ENCODE results near the gene TENT4B.

TENT4B gene

GRCh38 chr16:50273382-50273690 lies 120.2 kb downstream of the TENT4B start:
- DNase-seq = no peak

DNA sequence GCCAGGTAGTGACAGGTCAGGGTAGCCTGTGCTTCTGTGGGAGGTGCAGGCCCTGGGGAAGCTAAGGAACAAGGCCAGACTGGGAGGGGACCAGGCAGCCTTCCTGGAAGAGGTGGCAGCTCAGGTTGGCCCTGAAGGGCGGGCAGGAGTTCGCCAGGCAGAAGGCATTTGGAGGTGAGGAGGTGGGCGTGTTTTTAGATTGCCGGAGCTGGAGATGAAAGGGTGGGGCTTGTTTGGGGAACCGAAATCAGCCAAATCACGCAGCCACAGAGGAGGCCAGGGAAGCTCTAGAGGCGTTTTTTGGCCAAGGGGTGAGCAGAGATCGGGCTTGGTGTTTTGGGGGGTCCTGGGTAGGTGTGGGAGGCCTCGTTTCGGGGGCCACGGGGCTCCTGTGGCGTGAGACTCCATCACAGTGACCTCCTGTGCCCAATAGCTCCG lies 120.8 kb downstream of the TENT4B start:
- DNase-seq = no peak

DNA sequence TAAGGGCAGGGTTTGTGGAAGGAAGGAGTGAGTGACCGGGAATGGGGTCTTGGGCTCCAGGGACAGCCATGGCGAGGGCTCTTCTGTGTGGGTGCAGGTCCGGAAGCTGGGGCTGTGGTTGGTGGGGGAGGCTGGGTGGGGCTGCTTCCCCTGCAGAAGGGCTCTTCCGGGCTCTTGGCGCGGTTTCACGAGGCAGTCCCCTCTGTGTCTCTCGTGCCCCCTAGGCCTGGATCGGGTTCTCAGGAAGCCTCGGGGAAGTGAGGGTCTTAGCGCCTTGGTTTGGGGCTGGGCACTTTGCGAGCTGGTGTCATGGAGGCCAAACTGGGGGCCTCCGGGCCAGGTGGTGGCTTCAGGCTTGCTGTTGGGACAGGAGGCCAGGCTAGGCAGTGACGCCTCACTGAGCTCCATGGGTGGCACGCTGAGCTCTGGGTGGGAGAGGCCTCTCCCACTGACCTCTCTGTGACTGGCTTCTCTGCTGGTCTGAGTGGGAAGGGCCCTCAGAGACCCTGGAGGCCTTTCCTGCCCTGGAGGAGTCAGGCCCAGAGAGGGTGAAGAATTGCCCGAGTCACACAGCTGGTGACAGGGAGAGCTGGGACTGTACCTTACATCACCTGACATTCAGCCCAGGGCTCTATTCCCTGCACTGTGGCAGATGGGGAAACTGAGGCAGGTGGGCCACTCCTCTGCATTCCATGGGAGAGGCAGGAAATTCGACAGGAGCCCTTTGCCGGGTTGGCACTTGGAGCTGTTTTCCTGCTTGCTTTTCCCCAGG lies 121.4 kb downstream of the TENT4B start:
- no peak for DNase-seq

- no peak for DNase-seq
These were observed 122.0 kb downstream of the TENT4B start for GRCh38 chr16:50275098-50275415.

DNA sequence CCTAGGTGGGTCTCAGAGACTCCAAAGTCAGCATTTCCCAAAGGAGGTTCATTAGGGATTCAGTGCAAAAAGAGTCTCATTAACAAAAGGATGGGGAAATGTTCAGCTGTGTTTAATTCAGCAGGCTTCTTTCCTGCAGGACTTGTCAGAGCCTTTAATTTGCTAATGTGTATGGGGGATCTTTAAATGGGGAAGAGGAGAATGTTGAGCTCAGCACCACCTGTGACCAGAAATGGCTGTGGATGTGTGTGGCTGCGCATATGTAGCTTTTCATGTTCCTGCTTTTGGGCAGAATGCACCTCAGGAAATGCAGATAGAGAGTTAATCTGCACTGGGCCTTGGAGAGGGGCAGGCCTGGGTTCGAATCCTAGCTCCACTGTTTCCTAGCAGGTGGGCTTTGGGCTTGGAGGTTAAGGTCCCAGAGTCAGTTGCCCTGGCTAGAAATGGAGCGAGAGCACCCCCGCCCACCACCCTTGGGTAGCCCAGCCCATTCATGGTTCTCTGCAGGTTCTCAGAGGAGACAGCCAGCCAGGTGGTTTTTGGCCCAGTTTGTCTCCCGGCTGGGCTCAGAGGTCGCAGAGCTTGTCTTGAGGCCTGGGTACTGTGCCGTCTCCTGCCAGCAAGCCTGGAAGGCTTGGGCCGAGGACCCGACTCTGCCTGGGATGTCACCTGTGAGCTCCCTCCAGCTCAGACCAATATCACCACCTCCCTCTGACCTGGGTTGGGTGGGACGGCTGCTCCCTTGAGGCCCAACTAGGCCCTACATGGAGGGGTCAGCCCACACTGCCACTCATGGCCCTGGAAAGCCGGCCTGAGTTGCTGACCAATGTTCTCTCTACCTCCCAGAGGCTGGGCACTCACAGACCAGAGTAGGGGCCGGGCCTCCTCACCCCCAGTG lies 122.6 kb downstream of the TENT4B start:
- DNase-seq = no peak

GRCh38 chr16:50276326-50276640 lies 123.2 kb downstream of the TENT4B start:
- DNase-seq = no peak

DNA sequence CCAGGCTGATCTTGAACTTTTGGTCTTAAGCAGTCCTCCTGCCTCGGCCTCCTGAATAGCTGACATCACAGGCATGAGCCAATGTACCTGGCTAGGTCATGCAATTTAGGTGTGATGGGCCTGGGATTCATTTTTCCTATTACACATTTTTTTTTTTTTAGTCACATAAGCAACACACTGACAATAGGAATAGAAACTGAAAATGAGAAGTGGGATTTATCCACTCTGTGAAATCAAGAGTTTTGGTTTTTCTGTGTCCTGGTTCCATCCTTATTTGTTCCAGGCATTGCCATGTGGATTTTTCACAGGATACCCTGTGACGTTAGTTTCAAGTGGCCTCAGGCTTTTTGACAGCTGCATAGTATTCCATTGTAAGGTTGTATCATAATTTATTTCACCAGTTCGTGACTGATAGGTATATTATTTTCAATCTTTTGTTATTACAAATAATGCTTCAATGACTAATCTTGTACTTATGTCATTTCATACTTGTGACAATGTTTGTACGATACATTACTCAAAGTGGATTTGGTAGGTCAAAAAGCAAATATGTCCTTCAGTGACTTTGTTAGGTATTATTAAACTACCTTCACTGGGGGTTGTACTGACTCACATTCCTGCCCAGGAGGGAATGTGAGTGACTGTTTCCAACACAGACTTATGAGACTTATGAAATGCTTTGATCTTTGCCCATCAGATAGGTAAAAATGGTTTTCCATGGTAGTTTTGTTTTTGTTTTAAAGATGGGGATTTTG lies 123.9 kb downstream of the TENT4B start:
- DNase-seq = no peak

DNA sequence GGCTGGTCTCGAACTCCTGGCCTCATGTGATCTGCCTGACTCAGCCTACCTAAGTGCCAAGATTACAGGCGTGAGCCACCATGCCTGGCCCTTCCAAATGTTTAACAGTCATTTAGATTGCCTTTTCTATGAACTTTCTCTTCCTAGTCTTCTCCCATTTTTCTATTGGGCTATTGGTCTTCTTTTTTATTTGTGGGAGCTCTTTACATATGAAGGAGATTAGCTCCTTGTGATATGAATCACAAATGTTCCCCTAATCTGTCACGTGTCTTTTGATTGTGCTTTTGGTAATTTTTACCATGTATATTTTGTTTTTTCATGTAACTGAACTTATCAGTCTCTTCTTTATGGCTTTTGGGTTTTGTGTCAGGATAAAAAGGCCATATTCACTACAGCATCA lies 125.1 kb downstream of the TENT4B start:
- DNase-seq = no peak

GRCh38 chr16:50279504-50279865 lies 126.4 kb downstream of the TENT4B start:
- DNase-seq = no peak

DNA sequence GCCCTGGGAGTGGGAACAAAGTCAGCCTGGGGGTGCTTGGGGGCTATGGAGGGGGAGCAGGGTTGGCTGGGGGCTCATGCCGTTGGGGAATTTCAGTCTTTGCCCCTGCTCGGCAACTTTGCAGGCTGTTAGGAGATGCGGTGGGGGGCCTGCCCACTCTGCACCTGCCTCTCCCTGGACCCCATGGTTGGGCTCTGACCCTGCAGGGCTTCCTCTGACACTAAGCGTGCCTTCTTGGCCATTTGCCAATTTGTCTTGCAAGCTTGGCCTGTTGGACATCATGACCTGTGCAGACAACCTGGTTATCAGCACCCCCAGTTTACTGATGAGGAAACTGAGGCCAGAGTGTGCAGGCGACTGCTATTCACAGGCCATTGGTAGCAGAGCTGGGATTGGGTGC lies 127.8 kb downstream of the TENT4B start:
- DNase-seq = no peak
